Skeletal muscle tissue (tissue), 4 donors: Measurements from ENCODE around the gene KRTAP10-2. TPM values are rescaled to one million over a fixed set of nuclear protein-coding genes. Genes with fewer than 3 reads are reported as not detected.
"Not testable (repeated sequence)": the region's sequence is repeated elsewhere in the genome, so short reads cannot be mapped to it uniquely, and the experiment has no call there.

Experiments
- H3K27ac ChIP-seq: one replicate; pipeline ENCODE4 v1.7.0; 2013; ENCODE audit warnings: mild to moderate bottlenecking, low read depth, low read length, inconsistent platforms
- H3K27me3 ChIP-seq, 3 donors: one replicate each; pipeline ENCODE4 v1.7.0; 2013; ENCODE audit warnings: low read length in 3 of 3; ENCODE audit not compliant: control insufficient read depth in 3 of 3, insufficient read depth in 3 of 3
- H3K36me3 ChIP-seq, 3 donors: one replicate each; pipeline ENCODE4 v1.7.0; 2013; ENCODE audit warnings: low read length in 3 of 3; ENCODE audit not compliant: control insufficient read depth in 3 of 3, insufficient read depth in 3 of 3
- H3K4me1 ChIP-seq, 3 donors: one replicate each; pipeline ENCODE4 v1.7.0; 2013; ENCODE audit warnings: low read length in 3 of 3, mild to moderate bottlenecking in 3 of 3; ENCODE audit not compliant: control insufficient read depth in 3 of 3, insufficient read depth in 3 of 3
- H3K4me3 ChIP-seq, 3 donors: one replicate each; pipeline ENCODE4 v1.7.0; 2013; ENCODE audit warnings: low read length in 3 of 3
- H3K9ac ChIP-seq, 3 donors: one replicate each; pipeline ENCODE4 v1.7.0; 2013; ENCODE audit warnings: low read length in 3 of 3, mild to moderate bottlenecking in 3 of 3, moderate library complexity in 2 of 3, low read depth in 1 of 3
- H3K9me3 ChIP-seq, 3 donors: one replicate each; pipeline ENCODE4 v1.7.0; 2013; ENCODE audit warnings: low read length in 3 of 3; ENCODE audit not compliant: control insufficient read depth in 3 of 3
- total RNA-seq: library from RNA; depleted of rRNA; stranded (reverse); fragments of >200 nt; gene quantifications from one replicate; pipeline ENCODE4 v1.2.3, GENCODE V29; 2014
- donor health status: Osteomylitis.

Gene KRTAP10-2
- not detected for total RNA-seq

- no peaks in the 10 kb centered on the region for H3K4me1 ChIP-seq
- peaks cover 0 to 8% (median 0%) of the 10 kb centered on the region in 3 donors for H3K9me3 ChIP-seq
- H3K36me3 ChIP-seq: no peaks in the 10 kb centered on the region
- no peak within 1 kb of the TSS for H3K27ac ChIP-seq
- H3K4me3 ChIP-seq: no peak within 1 kb of the TSS
- no peak within 1 kb of the TSS for H3K9ac ChIP-seq
- H3K27me3 ChIP-seq: peaks cover 48 to 70% (median 54%) of the 10 kb centered on the region in 3 donors
Measured at GRCh38 chr21:44551340-44551961, at the start of gene KRTAP10-2. KRTAP10-2 (minus strand) TSS chr21:44551505; CDS start chr21:44551458, 47 bp downstream.

GRCh38 chr21:44601091-44601490 lies 49.8 kb upstream of the KRTAP10-2 start:
- not testable (repeated sequence) for H3K27ac ChIP-seq, H3K4me3 ChIP-seq, H3K36me3 ChIP-seq, H3K9ac ChIP-seq, H3K9me3 ChIP-seq, H3K4me1 ChIP-seq
- peaks cover 41 to 54% (median 50%) of the 10 kb centered on the region in 3 donors for H3K27me3 ChIP-seq

GRCh38 chr21:44600118-44600978 lies 49.0 kb upstream of the KRTAP10-2 start, which contains the start of gene KRTAP10-7:
KRTAP10-7 (plus strand) TSS chr21:44600597; CDS start chr21:44600622, 25 bp downstream.
- not testable (repeated sequence) for H3K4me1 ChIP-seq, H3K4me3 ChIP-seq, H3K36me3 ChIP-seq, H3K9me3 ChIP-seq, H3K27ac ChIP-seq, H3K9ac ChIP-seq
- peaks cover 41 to 61% (median 53%) of the 10 kb centered on the region in 3 donors for H3K27me3 ChIP-seq

GRCh38 chr21:44599264-44600029 lies 48.1 kb upstream of the KRTAP10-2 start:
- Histone ChIP-seq H3K36me3 (no peaks in the 10 kb centered on the region), H3K4me3 (no peak overlapping the region), H3K27me3 (peaks cover 43 to 68% (median 53%) of the 10 kb centered on the region in 3 donors), H3K9me3 (peaks cover 0 to 5% (median 0%) of the 10 kb centered on the region in 3 donors), H3K9ac (no peak overlapping the region), H3K4me1 (no peaks in the 10 kb centered on the region), H3K27ac (no peak overlapping the region)

- Histone ChIP-seq H3K27me3 (peaks cover 46 to 70% (median 54%) of the 10 kb centered on the region in 3 donors), H3K27ac (no peak overlapping the region), H3K9me3 (no peaks in the 10 kb centered on the region), H3K9ac (no peak overlapping the region), H3K4me1 (peaks cover 3 to 6% (median 3%) of the 10 kb centered on the region in 3 donors), H3K36me3 (no peaks in the 10 kb centered on the region), H3K4me3 (no peak overlapping the region)
Measured at GRCh38 chr21:44598061-44598460, 46.8 kb upstream of the KRTAP10-2 start.

GRCh38 chr21:44596068-44596725 lies 44.9 kb upstream of the KRTAP10-2 start:
- no peaks in the 10 kb centered on the region for H3K36me3 ChIP-seq
- peaks cover 3 to 14% (median 6%) of the 10 kb centered on the region in 3 donors for H3K4me1 ChIP-seq
- peaks cover 38 to 66% (median 51%) of the 10 kb centered on the region in 3 donors for H3K27me3 ChIP-seq
- no peak overlapping the region for H3K4me3 ChIP-seq
- no peak overlapping the region for H3K9ac ChIP-seq
- no peak overlapping the region for H3K27ac ChIP-seq
- H3K9me3 ChIP-seq: no peaks in the 10 kb centered on the region

- Histone ChIP-seq H3K4me1 (peaks cover 3 to 14% (median 6%) of the 10 kb centered on the region in 3 donors), H3K9ac (no peak overlapping the region), H3K27me3 (peaks cover 38 to 63% (median 51%) of the 10 kb centered on the region in 3 donors), H3K36me3 (no peaks in the 10 kb centered on the region), H3K4me3 (no peak overlapping the region), H3K27ac (no peak overlapping the region), H3K9me3 (no peaks in the 10 kb centered on the region)
Measured at GRCh38 chr21:44595524-44595923, 44.2 kb upstream of the KRTAP10-2 start.

GRCh38 chr21:44594406-44594916 lies 43.2 kb upstream of the KRTAP10-2 start:
- Histone ChIP-seq H3K4me3 (no peak overlapping the region), H3K9ac (no peak overlapping the region), H3K27ac (no peak overlapping the region), H3K9me3 (no peaks in the 10 kb centered on the region), H3K36me3 (no peaks in the 10 kb centered on the region), H3K4me1 (peaks cover 3 to 14% (median 6%) of the 10 kb centered on the region in 3 donors), H3K27me3 (peaks cover 34 to 62% (median 51%) of the 10 kb centered on the region in 3 donors)
